HepG2 (cell line): ENCODE measurements around the gene WDR70.

ENCODE experiments used
- CHD4 ChIP-seq: fragments of 200-600 bp; sonication (generic); IDR thresholded peaks from 2 replicates; pipeline ENCODE4 v1.7.0; 2017; ENCODE audit warnings: mild to moderate bottlenecking, low read length, borderline replicate concordance
- PHF8 ChIP-seq: sonication (generic); formaldehyde crosslinking; IDR thresholded peaks from 2 replicates; pipeline ENCODE4 v1.5.0; 2020; ENCODE audit warnings: missing genetic modification reagents
- SMC3 ChIP-seq: IDR thresholded peaks from 2 replicates; pipeline ENCODE4 v1.6.1; 2011; ENCODE audit warnings: low read length, improper control_type of control experiment
- TAF1 ChIP-seq: sonication (generic); formaldehyde crosslinking; IDR thresholded peaks from 2 replicates; pipeline ENCODE4 v1.4.0; 2020; ENCODE audit warnings: missing genetic modification reagents
- TF ChIP-seq, protein P1 (sequence below): sonication (generic); formaldehyde crosslinking; IDR thresholded peaks from 2 replicates; pipeline ENCODE4 v1.4.0; 2020; ENCODE audit warnings: missing genetic modification reagents, borderline replicate concordance
- TF ChIP-seq, protein P2 (sequence below): IDR thresholded peaks from 2 replicates; pipeline ENCODE4 v1.6.1; 2012; ENCODE audit warnings: low read depth, low read length, improper control_type of control experiment
- TF ChIP-seq, protein P3 (sequence below), 2 experiments: IDR thresholded peaks; 2 replicates each; pipeline ENCODE4 v1.6.1; 2011 to 2012; ENCODE audit warnings: low read length in 2 of 2, borderline replicate concordance in 1 of 2, low read depth in 1 of 2, mild to moderate bottlenecking in 1 of 2, moderate library complexity in 1 of 2

DNA sequence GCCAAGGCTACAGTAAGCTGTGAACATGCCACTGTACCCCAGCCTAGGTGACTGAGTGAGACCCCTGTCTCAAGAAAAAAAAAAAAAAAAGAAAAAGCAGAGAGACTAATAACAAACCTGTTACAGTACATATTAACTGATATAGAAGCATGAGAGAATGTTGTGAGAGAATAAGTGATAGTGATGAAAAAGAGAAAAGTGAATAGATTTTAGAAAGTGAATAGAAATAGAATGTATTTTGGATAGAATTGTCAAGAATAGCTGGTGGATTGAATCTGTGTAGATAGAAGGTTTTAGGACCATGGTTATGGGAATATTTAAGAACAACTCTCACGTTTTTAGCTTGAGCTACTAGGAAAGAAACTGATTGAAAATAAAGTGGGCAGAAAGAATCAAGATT lies 135.8 kb downstream of the WDR70 start:
- TF ChIP-seq CHD4, result no peak
- TF ChIP-seq, protein P1, sequence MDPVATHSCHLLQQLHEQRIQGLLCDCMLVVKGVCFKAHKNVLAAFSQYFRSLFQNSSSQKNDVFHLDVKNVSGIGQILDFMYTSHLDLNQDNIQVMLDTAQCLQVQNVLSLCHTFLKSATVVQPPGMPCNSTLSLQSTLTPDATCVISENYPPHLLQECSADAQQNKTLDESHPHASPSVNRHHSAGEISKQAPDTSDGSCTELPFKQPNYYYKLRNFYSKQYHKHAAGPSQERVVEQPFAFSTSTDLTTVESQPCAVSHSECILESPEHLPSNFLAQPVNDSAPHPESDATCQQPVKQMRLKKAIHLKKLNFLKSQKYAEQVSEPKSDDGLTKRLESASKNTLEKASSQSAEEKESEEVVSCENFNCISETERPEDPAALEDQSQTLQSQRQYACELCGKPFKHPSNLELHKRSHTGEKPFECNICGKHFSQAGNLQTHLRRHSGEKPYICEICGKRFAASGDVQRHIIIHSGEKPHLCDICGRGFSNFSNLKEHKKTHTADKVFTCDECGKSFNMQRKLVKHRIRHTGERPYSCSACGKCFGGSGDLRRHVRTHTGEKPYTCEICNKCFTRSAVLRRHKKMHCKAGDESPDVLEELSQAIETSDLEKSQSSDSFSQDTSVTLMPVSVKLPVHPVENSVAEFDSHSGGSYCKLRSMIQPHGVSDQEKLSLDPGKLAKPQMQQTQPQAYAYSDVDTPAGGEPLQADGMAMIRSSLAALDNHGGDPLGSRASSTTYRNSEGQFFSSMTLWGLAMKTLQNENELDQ (CRISPR knock-in tag), result no peak
- TF ChIP-seq, protein P2, sequence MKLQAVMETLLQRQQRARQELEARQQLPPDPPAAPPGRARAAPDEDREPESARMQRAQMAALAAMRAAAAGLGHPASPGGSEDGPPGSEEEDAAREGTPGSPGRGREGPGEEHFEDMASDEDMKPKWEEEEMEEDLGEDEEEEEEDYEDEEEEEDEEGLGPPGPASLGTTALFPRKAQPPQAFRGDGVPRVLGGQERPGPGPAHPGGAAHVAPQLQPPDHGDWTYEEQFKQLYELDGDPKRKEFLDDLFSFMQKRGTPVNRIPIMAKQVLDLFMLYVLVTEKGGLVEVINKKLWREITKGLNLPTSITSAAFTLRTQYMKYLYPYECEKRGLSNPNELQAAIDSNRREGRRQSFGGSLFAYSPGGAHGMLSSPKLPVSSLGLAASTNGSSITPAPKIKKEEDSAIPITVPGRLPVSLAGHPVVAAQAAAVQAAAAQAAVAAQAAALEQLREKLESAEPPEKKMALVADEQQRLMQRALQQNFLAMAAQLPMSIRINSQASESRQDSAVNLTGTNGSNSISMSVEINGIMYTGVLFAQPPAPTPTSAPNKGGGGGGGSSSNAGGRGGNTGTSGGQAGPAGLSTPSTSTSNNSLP, result no peak
- TF ChIP-seq, protein P3, sequence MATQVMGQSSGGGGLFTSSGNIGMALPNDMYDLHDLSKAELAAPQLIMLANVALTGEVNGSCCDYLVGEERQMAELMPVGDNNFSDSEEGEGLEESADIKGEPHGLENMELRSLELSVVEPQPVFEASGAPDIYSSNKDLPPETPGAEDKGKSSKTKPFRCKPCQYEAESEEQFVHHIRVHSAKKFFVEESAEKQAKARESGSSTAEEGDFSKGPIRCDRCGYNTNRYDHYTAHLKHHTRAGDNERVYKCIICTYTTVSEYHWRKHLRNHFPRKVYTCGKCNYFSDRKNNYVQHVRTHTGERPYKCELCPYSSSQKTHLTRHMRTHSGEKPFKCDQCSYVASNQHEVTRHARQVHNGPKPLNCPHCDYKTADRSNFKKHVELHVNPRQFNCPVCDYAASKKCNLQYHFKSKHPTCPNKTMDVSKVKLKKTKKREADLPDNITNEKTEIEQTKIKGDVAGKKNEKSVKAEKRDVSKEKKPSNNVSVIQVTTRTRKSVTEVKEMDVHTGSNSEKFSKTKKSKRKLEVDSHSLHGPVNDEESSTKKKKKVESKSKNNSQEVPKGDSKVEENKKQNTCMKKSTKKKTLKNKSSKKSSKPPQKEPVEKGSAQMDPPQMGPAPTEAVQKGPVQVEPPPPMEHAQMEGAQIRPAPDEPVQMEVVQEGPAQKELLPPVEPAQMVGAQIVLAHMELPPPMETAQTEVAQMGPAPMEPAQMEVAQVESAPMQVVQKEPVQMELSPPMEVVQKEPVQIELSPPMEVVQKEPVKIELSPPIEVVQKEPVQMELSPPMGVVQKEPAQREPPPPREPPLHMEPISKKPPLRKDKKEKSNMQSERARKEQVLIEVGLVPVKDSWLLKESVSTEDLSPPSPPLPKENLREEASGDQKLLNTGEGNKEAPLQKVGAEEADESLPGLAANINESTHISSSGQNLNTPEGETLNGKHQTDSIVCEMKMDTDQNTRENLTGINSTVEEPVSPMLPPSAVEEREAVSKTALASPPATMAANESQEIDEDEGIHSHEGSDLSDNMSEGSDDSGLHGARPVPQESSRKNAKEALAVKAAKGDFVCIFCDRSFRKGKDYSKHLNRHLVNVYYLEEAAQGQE (IDR thresholded peaks at IDR 0.05; ENCODE audit: borderline replicate concordance in 1 of 2, low read depth in 1 of 2, low read length in 2 of 2), result no peak
- TF ChIP-seq PHF8, result no peak
- TF ChIP-seq SMC3, result no peak
- no peak for TF ChIP-seq TAF1 (CRISPR knock-in tag)
